Neutrophil (primary cell): ENCODE results near the gene MS4A7.

Experiments used
- H3K27ac ChIP-seq: fragments of 200-600 bp; sonication (generic); 2 replicates; pipeline ENCODE4 v1.5.1; 2016; ENCODE audit warnings: mild to moderate bottlenecking, moderate library complexity
- H3K27me3 ChIP-seq: fragments of 200-600 bp; sonication (generic); 2 replicates; pipeline ENCODE4 v1.6.0; 2016; ENCODE audit warnings: mild to moderate bottlenecking
- H3K36me3 ChIP-seq: fragments of 200-600 bp; sonication (generic); 2 replicates; pipeline ENCODE4 v1.5.1; 2017
- H3K4me1 ChIP-seq, 2 experiments: fragments of 200-600 bp in 1 of 2; sonication (generic) in 1 of 2; 1 replicate in 1 of 2; 2 replicates in 1 of 2; pipeline versions ENCODE4 v1.5.1 to v1.6.1; 2013 to 2016; ENCODE audit warnings: low read depth in 1 of 2, low read length in 1 of 2, mild to moderate bottlenecking in 1 of 2, moderate library complexity in 1 of 2; ENCODE audit not compliant: control insufficient read depth in 1 of 2, insufficient read depth in 1 of 2
- H3K4me3 ChIP-seq, 2 experiments: fragments of 200-600 bp in 1 of 2; sonication (generic) in 1 of 2; 1 replicate in 1 of 2; 2 replicates in 1 of 2; pipeline ENCODE4 v1.5.1; 2013 to 2016; ENCODE audit warnings: low read depth in 1 of 2, low read length in 1 of 2, mild to moderate bottlenecking in 1 of 2, moderate library complexity in 1 of 2
- H3K9me3 ChIP-seq: fragments of 200-600 bp; sonication (generic); 2 replicates; pipeline ENCODE4 v1.5.1; 2016
- TF ChIP-seq, protein P1 (sequence below): fragments of 200-600 bp; sonication (generic); IDR thresholded peaks from 2 replicates; pipeline ENCODE4 v1.5.1; 2016; ENCODE audit warnings: antibody characterized with exemption

MS4A7 gene

DNA sequence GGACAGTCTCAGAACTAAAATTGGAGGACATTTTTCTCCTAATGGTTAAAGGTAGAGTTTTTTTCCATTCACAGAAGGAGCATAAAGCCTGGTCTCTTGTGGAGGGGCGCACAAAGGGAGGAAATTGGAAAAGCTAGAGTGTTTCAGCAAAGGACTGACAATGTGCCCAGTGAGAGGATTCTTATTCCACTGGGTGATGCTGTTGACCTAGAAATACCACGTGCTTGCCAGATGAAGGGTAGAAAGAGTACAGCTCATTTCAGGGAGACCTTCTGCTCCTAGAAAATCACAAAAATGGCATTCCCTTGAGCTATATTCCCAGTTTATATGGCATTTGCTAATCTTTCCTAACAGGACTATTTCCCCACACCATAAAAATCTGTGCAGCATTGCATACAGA, 30.2 kb upstream of the MS4A7 start:
- TF ChIP-seq, protein P1, sequence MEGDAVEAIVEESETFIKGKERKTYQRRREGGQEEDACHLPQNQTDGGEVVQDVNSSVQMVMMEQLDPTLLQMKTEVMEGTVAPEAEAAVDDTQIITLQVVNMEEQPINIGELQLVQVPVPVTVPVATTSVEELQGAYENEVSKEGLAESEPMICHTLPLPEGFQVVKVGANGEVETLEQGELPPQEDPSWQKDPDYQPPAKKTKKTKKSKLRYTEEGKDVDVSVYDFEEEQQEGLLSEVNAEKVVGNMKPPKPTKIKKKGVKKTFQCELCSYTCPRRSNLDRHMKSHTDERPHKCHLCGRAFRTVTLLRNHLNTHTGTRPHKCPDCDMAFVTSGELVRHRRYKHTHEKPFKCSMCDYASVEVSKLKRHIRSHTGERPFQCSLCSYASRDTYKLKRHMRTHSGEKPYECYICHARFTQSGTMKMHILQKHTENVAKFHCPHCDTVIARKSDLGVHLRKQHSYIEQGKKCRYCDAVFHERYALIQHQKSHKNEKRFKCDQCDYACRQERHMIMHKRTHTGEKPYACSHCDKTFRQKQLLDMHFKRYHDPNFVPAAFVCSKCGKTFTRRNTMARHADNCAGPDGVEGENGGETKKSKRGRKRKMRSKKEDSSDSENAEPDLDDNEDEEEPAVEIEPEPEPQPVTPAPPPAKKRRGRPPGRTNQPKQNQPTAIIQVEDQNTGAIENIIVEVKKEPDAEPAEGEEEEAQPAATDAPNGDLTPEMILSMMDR: no peak
- H3K27me3 ChIP-seq: no peaks in the 10 kb centered on the region

DNA sequence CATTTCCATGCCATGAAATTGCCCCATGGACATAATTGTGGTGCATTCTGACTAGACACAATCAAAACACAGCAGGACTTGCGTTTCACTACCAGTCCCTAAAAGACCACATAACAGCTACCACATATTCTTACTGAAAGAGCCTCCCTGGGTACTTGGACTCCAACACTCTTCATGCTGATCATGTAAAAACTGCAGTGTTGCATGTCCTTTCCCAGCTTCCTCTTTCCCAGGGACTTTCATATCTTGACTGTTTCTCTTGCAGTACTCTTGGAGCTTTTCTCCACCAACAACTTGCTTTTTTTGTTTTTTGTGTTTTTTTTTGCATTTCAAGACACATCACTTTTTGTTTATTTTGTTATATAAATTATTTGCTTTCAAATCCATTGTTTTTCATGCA, 28.3 kb upstream of the MS4A7 start:
- no peaks in the 10 kb centered on the region for H3K27me3 ChIP-seq
- no peaks in the 10 kb centered on the region for H3K36me3 ChIP-seq
- H3K27ac ChIP-seq: no peak overlapping the region
- H3K4me3 ChIP-seq: no peak overlapping the region
- H3K9me3 ChIP-seq: no peaks in the 10 kb centered on the region
- H3K4me1 ChIP-seq: no peaks in the 10 kb centered on the region
- TF ChIP-seq, protein P1: no peak

More for the DNA sequence above, 30.2 kb upstream of the MS4A7 start:
- no peaks in the 10 kb centered on the region for H3K36me3 ChIP-seq
- no peak overlapping the region for H3K27ac ChIP-seq
- H3K4me1 ChIP-seq: no peaks in the 10 kb centered on the region
- H3K9me3 ChIP-seq: no peaks in the 10 kb centered on the region
- H3K4me3 ChIP-seq: no peak overlapping the region

DNA sequence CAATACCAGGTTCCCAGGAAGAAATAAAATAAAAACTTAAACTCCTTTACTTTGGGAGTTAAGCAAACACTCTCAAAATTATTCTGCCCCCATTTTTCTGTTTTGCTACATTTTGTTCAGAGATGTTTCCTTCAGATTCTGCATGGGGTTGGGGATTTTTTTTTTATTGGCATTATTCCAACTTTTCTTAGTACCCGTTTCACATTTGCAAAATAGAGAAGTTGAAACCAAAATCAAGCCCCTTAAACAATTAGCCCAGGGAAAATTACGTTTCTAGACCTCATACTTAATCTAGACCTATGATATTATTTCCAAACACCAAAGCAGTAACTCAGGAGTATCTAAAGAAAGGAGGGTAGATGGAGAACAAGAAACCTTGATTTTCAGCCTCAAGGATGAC, 20.6 kb upstream of the MS4A7 start:
- no peaks in the 10 kb centered on the region for H3K36me3 ChIP-seq
- no peak overlapping the region for H3K4me3 ChIP-seq
- H3K9me3 ChIP-seq: peaks cover 7% of the 10 kb centered on the region
- H3K4me1 ChIP-seq: peaks cover under 1 to 4% of the 10 kb centered on the region in 2 experiments
- H3K27ac ChIP-seq: no peak overlapping the region
- TF ChIP-seq, protein P1: no peak
- H3K27me3 ChIP-seq: no peaks in the 10 kb centered on the region

DNA sequence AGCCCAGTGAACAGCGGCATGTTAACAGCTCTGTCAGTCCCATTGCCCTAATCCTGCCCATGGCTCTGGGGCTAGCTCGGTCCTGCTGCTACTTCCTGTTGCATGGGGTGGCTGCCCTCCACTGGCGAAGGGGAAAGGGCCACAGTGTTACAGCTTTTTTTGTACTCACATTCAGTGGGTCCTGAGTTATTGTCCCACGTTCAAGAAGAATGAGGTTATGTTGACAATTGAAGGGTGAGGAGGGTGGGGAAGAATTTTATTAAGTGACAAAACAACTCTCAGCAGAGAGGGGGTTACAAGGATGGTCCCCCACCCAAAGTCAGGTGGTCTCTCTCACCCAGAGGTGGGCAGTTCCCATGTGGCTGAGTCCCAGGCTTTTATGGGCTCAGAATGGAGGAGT, 17.7 kb upstream of the MS4A7 start:
- Histone ChIP-seq H3K27ac (no peak overlapping the region), H3K4me1 (peaks cover 23 to 33% of the 10 kb centered on the region in 2 experiments), H3K36me3 (no peaks in the 10 kb centered on the region), H3K4me3 (no peak overlapping the region), H3K27me3 (no peaks in the 10 kb centered on the region), H3K9me3 (peaks cover 7% of the 10 kb centered on the region)
- TF ChIP-seq, protein P1: no peak

DNA sequence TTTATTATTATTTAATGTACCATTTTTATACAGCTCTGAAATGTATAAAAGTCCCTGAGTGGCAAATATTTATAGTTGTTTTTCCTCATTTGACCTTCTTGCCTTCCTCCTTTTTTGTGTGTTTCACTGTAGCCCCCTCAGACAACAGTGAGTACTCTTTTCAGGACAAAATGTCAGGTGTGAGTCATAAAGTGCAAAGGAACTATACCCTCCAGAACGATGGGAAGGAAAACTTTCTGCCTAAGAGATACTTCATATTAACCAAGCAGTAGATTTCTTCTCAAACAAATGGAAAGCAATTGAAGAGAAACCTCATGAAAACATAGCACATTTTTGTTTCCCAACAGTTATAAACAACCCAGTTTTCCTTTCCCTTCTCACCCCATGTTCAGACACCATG, 16.1 kb upstream of the MS4A7 start:
- Histone ChIP-seq H3K4me1 (peaks cover 23 to 33% of the 10 kb centered on the region in 2 experiments), H3K27me3 (no peaks in the 10 kb centered on the region), H3K9me3 (peaks cover 7% of the 10 kb centered on the region), H3K27ac (no peak overlapping the region), H3K4me3 (no peak overlapping the region), H3K36me3 (no peaks in the 10 kb centered on the region)
- TF ChIP-seq, protein P1: no peak
